Adipocyte (in vitro differentiated cells): Measurements from ENCODE around the gene BSX.
A peak's percentile ranks its signal among the peaks of the same experiment; 100 is the strongest.

Source experiments
- DNase-seq: peaks from one replicate; pipeline ENCODE4 v3.0.0-alpha.2; 2015; ENCODE audit warnings: low read depth
- H3K27me3 ChIP-seq: replicated peaks from 2 replicates; pipeline ENCODE4 v1.7.0; 2013; ENCODE audit warnings: mild to moderate bottlenecking, low read length, moderate library complexity; ENCODE audit not compliant: control insufficient read depth, insufficient read depth
- H3K36me3 ChIP-seq: 2 replicates; pipeline ENCODE4 v1.7.0; 2013; ENCODE audit warnings: low read length, mild to moderate bottlenecking, moderate library complexity; ENCODE audit not compliant: control insufficient read depth, insufficient read depth, severe bottlenecking
- H3K4me1 ChIP-seq: 2 replicates; pipeline ENCODE4 v1.7.0; 2013; ENCODE audit warnings: mild to moderate bottlenecking, low read length, moderate library complexity; ENCODE audit not compliant: control insufficient read depth, insufficient read depth
- H3K4me3 ChIP-seq: 2 replicates; pipeline ENCODE4 v1.7.0; 2013; ENCODE audit warnings: mild to moderate bottlenecking, low read length, moderate library complexity
- H3K9ac ChIP-seq: 2 replicates; pipeline ENCODE4 v1.7.0; 2013; ENCODE audit warnings: mild to moderate bottlenecking, low read length, moderate library complexity
- H3K9me3 ChIP-seq: 2 replicates; pipeline ENCODE4 v1.7.0; 2013; ENCODE audit warnings: mild to moderate bottlenecking, low read length, moderate library complexity; ENCODE audit not compliant: control insufficient read depth

BSX gene

GRCh38 chr11:122983438-122984185 is 2.0 kb upstream of the BSX start:
- peaks cover 3% of the 10 kb centered on the region for H3K4me1 ChIP-seq
- H3K9me3 ChIP-seq = no peaks in the 10 kb centered on the region
- no peaks in the 10 kb centered on the region for H3K36me3 ChIP-seq
- peak overlapping the region; percentile 69 for H3K9ac ChIP-seq
- H3K4me3 ChIP-seq = peak overlapping the region; percentile 87
- no peak for DNase-seq
- peaks cover 81% of the 10 kb centered on the region for H3K27me3 ChIP-seq

- Histone ChIP-seq H3K27me3 (peaks cover 87% of the 10 kb centered on the region), H3K4me1 (peaks cover 14% of the 10 kb centered on the region), H3K36me3 (no peaks in the 10 kb centered on the region), H3K9me3 (peaks cover 3% of the 10 kb centered on the region), H3K4me3 (no peak overlapping the region), H3K9ac (no peak overlapping the region)
- DNase-seq = no peak
These were observed 1.6 kb downstream of the BSX start for GRCh38 chr11:122979815-122980595.

GRCh38 chr11:122979103-122979814 is 2.4 kb downstream of the BSX start:
- Histone ChIP-seq H3K9ac (no peak overlapping the region), H3K4me1 (peaks cover 14% of the 10 kb centered on the region), H3K36me3 (no peaks in the 10 kb centered on the region), H3K27me3 (peaks cover 92% of the 10 kb centered on the region), H3K9me3 (peaks cover 3% of the 10 kb centered on the region), H3K4me3 (no peak overlapping the region)
- no peak for DNase-seq

GRCh38 chr11:122978299-122978620 is 3.4 kb downstream of the BSX start:
- H3K4me1 ChIP-seq = peaks cover 11% of the 10 kb centered on the region
- H3K27me3 ChIP-seq = peaks cover 94% of the 10 kb centered on the region
- no peak overlapping the region for H3K9ac ChIP-seq
- DNase-seq = no peak
- H3K4me3 ChIP-seq = no peak overlapping the region
- peaks cover 3% of the 10 kb centered on the region for H3K9me3 ChIP-seq
- H3K36me3 ChIP-seq = no peaks in the 10 kb centered on the region

GRCh38 chr11:122977470-122978298 is 4.0 kb downstream of the BSX start:
- Histone ChIP-seq H3K27me3 (peaks cover 94% of the 10 kb centered on the region), H3K4me1 (peaks cover 11% of the 10 kb centered on the region), H3K9me3 (peaks cover 3% of the 10 kb centered on the region), H3K9ac (no peak overlapping the region), H3K36me3 (no peaks in the 10 kb centered on the region), H3K4me3 (peak overlapping the region; percentile 31)
- DNase-seq = no peak

- DNase-seq = no peak
- H3K9ac ChIP-seq = no peak overlapping the region
- peak overlapping the region; percentile 31 for H3K4me3 ChIP-seq
- H3K27me3 ChIP-seq = peaks cover 91% of the 10 kb centered on the region
- H3K36me3 ChIP-seq = no peaks in the 10 kb centered on the region
- peaks cover 11% of the 10 kb centered on the region for H3K4me1 ChIP-seq
- peaks cover 3% of the 10 kb centered on the region for H3K9me3 ChIP-seq
These were observed 4.7 kb downstream of the BSX start for GRCh38 chr11:122976734-122977469.

- peaks cover 3% of the 10 kb centered on the region for H3K9me3 ChIP-seq
- H3K9ac ChIP-seq = no peak overlapping the region
- H3K27me3 ChIP-seq = peaks cover 87% of the 10 kb centered on the region
- H3K36me3 ChIP-seq = no peaks in the 10 kb centered on the region
- H3K4me1 ChIP-seq = peaks cover 11% of the 10 kb centered on the region
- no peak for DNase-seq
- no peak overlapping the region for H3K4me3 ChIP-seq
These were observed 5.4 kb downstream of the BSX start for GRCh38 chr11:122976061-122976733.

GRCh38 chr11:122963961-122964360 is 17.7 kb downstream of the BSX start:
- Histone ChIP-seq H3K4me1 (no peaks in the 10 kb centered on the region), H3K36me3 (no peaks in the 10 kb centered on the region), H3K27me3 (peaks cover 24% of the 10 kb centered on the region), H3K9ac (no peak overlapping the region), H3K4me3 (no peak overlapping the region), H3K9me3 (peaks cover 5% of the 10 kb centered on the region)
- DNase-seq = no peak

- no peaks in the 10 kb centered on the region for H3K27me3 ChIP-seq
- H3K9ac ChIP-seq = no peak overlapping the region
- no peak for DNase-seq
- no peaks in the 10 kb centered on the region for H3K36me3 ChIP-seq
- H3K4me3 ChIP-seq = no peak overlapping the region
- H3K4me1 ChIP-seq = no peaks in the 10 kb centered on the region
- H3K9me3 ChIP-seq = no peaks in the 10 kb centered on the region
These were observed 27.2 kb downstream of the BSX start for GRCh38 chr11:122954455-122954854.

- H3K4me1 ChIP-seq = no peaks in the 10 kb centered on the region
- H3K27me3 ChIP-seq = no peaks in the 10 kb centered on the region
- H3K36me3 ChIP-seq = peaks cover 9% of the 10 kb centered on the region
- no peaks in the 10 kb centered on the region for H3K9me3 ChIP-seq
- no peak overlapping the region for H3K4me3 ChIP-seq
- DNase-seq = no peak
- no peak overlapping the region for H3K9ac ChIP-seq
These were observed 30.4 kb downstream of the BSX start for GRCh38 chr11:122951211-122951610.
